Fibroblast of villous mesenchyme (primary cell): ENCODE results near the gene CHD2. TPM values are rescaled to one million over a fixed set of nuclear protein-coding genes. Genes with fewer than 3 reads are reported as not detected.

ENCODE experiments used
- DNase-seq: peaks from one replicate; pipeline ENCODE4 v3.0.0-alpha.2; 2010; ENCODE audit warnings: low read depth
- H3K4me3 ChIP-seq: 2 replicates; pipeline ENCODE4 v1.5.1; 2011; ENCODE audit warnings: low read depth, mild to moderate bottlenecking, low read length
- total RNA-seq: library from RNA; depleted of rRNA; stranded (reverse); fragments of >200 nt; gene quantifications from 2 replicates; pipeline ENCODE4 v1.2.3, GENCODE V29; 2012
- TF ChIP-seq, protein P1 (sequence below): IDR thresholded peaks from 2 replicates; pipeline ENCODE4 v1.5.1; 2012; ENCODE audit warnings: low read depth, mild to moderate bottlenecking, low read length; ENCODE audit not compliant: insufficient read depth

The CHD2 gene
- total RNA-seq, 1 donor = 102 TPM

GRCh38 chr15:93033434-93034045 is 133.4 kb downstream of the CHD2 start:
- no peak overlapping the region for H3K4me3 ChIP-seq
- no peak for DNase-seq
- TF ChIP-seq, protein P1, sequence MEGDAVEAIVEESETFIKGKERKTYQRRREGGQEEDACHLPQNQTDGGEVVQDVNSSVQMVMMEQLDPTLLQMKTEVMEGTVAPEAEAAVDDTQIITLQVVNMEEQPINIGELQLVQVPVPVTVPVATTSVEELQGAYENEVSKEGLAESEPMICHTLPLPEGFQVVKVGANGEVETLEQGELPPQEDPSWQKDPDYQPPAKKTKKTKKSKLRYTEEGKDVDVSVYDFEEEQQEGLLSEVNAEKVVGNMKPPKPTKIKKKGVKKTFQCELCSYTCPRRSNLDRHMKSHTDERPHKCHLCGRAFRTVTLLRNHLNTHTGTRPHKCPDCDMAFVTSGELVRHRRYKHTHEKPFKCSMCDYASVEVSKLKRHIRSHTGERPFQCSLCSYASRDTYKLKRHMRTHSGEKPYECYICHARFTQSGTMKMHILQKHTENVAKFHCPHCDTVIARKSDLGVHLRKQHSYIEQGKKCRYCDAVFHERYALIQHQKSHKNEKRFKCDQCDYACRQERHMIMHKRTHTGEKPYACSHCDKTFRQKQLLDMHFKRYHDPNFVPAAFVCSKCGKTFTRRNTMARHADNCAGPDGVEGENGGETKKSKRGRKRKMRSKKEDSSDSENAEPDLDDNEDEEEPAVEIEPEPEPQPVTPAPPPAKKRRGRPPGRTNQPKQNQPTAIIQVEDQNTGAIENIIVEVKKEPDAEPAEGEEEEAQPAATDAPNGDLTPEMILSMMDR = no peak

DNA sequence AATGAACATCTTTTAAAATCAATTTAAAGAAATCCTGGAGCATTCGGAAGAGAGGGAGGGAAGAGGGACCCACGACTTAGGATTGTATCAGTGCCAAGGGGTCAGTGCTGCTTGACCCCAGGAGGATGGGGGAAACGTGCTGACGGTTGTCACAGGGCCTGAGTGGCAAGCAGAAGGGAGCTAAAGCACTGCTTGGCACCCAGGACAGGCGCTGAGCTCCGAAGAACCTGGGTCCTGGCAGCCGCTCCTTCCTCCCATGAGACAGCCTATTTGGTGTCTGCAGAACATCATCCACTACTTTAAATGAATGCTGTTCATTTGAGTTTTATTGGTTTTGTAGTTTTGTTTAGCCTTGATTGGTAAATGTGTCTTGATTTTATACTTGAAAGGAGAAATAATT is 134.4 kb downstream of the CHD2 start:
- no peak overlapping the region for H3K4me3 ChIP-seq
- TF ChIP-seq, protein P1 = no peak
- DNase-seq = no peak

GRCh38 chr15:93035092-93035915 is 135.2 kb downstream of the CHD2 start:
- no peak for DNase-seq
- TF ChIP-seq, protein P1 = no peak
- H3K4me3 ChIP-seq = no peak overlapping the region

DNA sequence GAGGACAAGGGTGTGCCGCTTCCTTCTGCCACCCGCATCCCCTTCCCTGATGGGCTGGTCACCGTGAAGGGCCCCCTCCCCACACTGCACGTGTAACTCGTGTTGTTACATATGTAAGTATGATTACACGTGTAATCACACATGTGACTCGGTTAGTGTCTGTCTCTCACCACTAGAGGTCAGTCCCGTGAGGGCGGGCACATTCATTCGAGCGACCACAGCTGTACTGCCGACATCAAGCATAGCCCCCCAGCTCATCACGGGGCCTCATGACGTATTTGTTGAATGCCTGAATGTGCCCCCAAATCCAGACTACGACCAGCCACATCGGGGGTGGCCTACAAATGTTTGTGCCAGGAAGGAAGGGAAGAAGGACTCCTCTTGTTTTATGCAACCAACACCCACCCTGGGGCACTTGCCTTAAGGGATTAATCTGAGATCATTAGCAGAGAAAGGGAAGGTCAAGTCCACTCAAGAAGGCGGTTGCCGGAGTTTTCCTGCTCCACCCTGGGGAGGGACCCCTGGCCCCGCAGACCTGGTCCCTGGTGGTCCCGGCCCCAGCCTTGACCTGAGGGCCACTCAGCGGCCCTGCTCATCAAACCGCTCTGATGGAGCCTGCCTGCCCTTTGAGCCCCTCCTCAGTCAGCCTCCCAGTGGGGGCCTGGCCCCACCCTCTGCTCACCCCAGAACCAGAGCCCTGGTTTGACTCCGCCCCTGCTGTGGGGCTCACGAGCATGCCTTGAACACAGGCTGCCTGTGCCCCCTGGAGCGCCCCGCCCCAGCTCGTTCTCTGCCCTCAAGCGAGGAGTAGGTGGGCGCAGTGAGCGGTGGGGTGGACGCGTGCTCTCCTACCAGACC is 136.1 kb downstream of the CHD2 start:
- peak; percentile 34 for DNase-seq
- no peak overlapping the region for H3K4me3 ChIP-seq
- TF ChIP-seq, protein P1 = peak; percentile 38

GRCh38 chr15:93036951-93037819 is 137.1 kb downstream of the CHD2 start:
- DNase-seq = peak; percentile 68
- TF ChIP-seq, protein P1 = no peak
- H3K4me3 ChIP-seq = no peak overlapping the region
